H1 (cell line): ENCODE results near the gene CHSY1. TPM values are rescaled to one million over a fixed set of nuclear protein-coding genes. Genes with fewer than 3 reads are reported as not detected.

Source experiments
- CTCF ChIA-PET: fragments of 300-600 bp; sonication (Branson Sonifier 250); formaldehyde crosslinking; loops from one replicate; lab custom pipeline; 2021; ENCODE audit not compliant: partially characterized antibody; lab: Charles Lee
- POLR2A ChIA-PET: fragments of 300-600 bp; sonication (Branson Sonifier 250); formaldehyde crosslinking; loops from one replicate; lab custom pipeline; 2021; ENCODE audit warnings: inconsistent platforms; ENCODE audit not compliant: partially characterized antibody; lab: Charles Lee
- DNase-seq, 2 experiments: peaks; one replicate each; pipeline versions ENCODE4 v3.0.0 to v3.0.0-alpha.2; 2010 to 2022; ENCODE audit warnings: low spot score in 2 of 2, low read depth in 1 of 2, mixed read lengths in 1 of 2
- FAIRE-seq: peaks from 2 replicates; lab custom pipeline; 2011; peaks lifted over from hg19 to GRCh38; lab: Jason Lieb, UNC
- H2AFZ ChIP-seq: 2 replicates; pipeline ENCODE4 v1.8.1; 2012; ENCODE audit warnings: low read length, inconsistent platforms
- H2AK5ac ChIP-seq: 2 replicates; pipeline ENCODE4 v1.6.1; 2013; ENCODE audit warnings: low read depth, low read length
- H2BK120ac ChIP-seq: replicated peaks from 2 replicates; pipeline ENCODE3; 2013; ENCODE audit warnings: low read depth, low read length, inconsistent platforms
- H2BK12ac ChIP-seq: 2 replicates; pipeline ENCODE4 v1.6.1; 2013; ENCODE audit warnings: low read depth, low read length
- H2BK15ac ChIP-seq: 2 replicates; pipeline ENCODE4 v1.6.1; 2013; ENCODE audit warnings: low read length
- H2BK20ac ChIP-seq: 2 replicates; pipeline ENCODE4 v1.6.1; 2013; ENCODE audit warnings: low read length
- H2BK5ac ChIP-seq: 2 replicates; pipeline ENCODE4 v1.6.1; 2013; ENCODE audit warnings: low read depth, low read length
- H3K14ac ChIP-seq: 2 replicates; pipeline ENCODE4 v1.6.1; 2013; ENCODE audit warnings: inconsistent platforms; ENCODE audit not compliant: insufficient read length
- H3K18ac ChIP-seq: 2 replicates; pipeline ENCODE4 v1.6.1; 2013; ENCODE audit warnings: low read length; ENCODE audit errors: extremely low read depth
- H3K23ac ChIP-seq: 2 replicates; pipeline ENCODE4 v1.6.1; 2013; ENCODE audit warnings: inconsistent platforms; ENCODE audit not compliant: insufficient read length
- H3K23me2 ChIP-seq: 2 replicates; pipeline ENCODE4 v1.6.1; 2013; ENCODE audit warnings: low read depth, low read length
- H3K27ac ChIP-seq: 2 replicates; pipeline ENCODE4 v1.6.1; 2011; ENCODE audit warnings: low read depth, low read length, inconsistent platforms
- H3K27me3 ChIP-seq, 4 experiments: replicated peaks in 1 of 4; 1 replicate in 1 of 4; 2 replicates in 3 of 4; pipeline versions ENCODE4 v1.6.1 to v1.8.1; 2011 to 2013; ENCODE audit warnings: low read length in 3 of 4, mild to moderate bottlenecking in 3 of 4, inconsistent platforms in 2 of 4, mixed read lengths in 2 of 4, moderate library complexity in 1 of 4; ENCODE audit not compliant: control insufficient read depth in 3 of 4, insufficient read depth in 3 of 4; ENCODE audit errors: extremely low read depth in 1 of 4
- H3K36me3 ChIP-seq, 4 experiments: 2 replicates each; pipeline versions ENCODE4 v1.6.1 to v1.8.1; 2011 to 2013; ENCODE audit warnings: mild to moderate bottlenecking in 4 of 4, low read length in 3 of 4, moderate library complexity in 2 of 4, control low read depth in 1 of 4, inconsistent platforms in 1 of 4; ENCODE audit not compliant: insufficient read depth in 4 of 4, control insufficient read depth in 2 of 4
- H3K4ac ChIP-seq: replicated peaks from 2 replicates; pipeline ENCODE3; 2013; ENCODE audit warnings: low read length, low read depth, mixed read lengths, inconsistent platforms; ENCODE audit not compliant: insufficient read length
- H3K4me1 ChIP-seq, 4 experiments: replicated peaks in 1 of 4; 1 replicate in 1 of 4; 2 replicates in 3 of 4; pipeline versions ENCODE4 v1.6.1 to v1.8.1; 2011 to 2013; ENCODE audit warnings: low read length in 3 of 4, inconsistent platforms in 2 of 4, mixed read lengths in 1 of 4; ENCODE audit not compliant: insufficient read depth in 4 of 4, control insufficient read depth in 3 of 4
- H3K4me2 ChIP-seq, 2 experiments: 2 replicates each; pipeline versions ENCODE4 v1.6.1 to v1.8.1; 2011 to 2013; ENCODE audit warnings: low read depth in 2 of 2, low read length in 2 of 2, control low read depth in 1 of 2, inconsistent platforms in 1 of 2, mild to moderate bottlenecking in 1 of 2; ENCODE audit not compliant: insufficient read depth in 1 of 2
- H3K4me3 ChIP-seq, 4 experiments: fragments of 200-600, 300-600 bp in 1 of 4; sonication (generic), shearing (Covaris generic), sonication (Bioruptor Twin) in 1 of 4; 2 replicates each; pipeline versions ENCODE4 v1.5.1 to v1.8.1; 2011 to 2016; ENCODE audit warnings: low read length in 4 of 4, low read depth in 3 of 4, control low read depth in 2 of 4, inconsistent platforms in 2 of 4, mild to moderate bottlenecking in 2 of 4, mixed read lengths in 1 of 4, moderate library complexity in 1 of 4; ENCODE audit not compliant: insufficient read depth in 2 of 4; ENCODE audit errors: extremely low read depth in 1 of 4
- H3K56ac ChIP-seq: replicated peaks from 2 replicates; pipeline ENCODE3; 2013; ENCODE audit warnings: low read depth, mild to moderate bottlenecking, mixed read lengths, low read length, inconsistent platforms; ENCODE audit not compliant: insufficient read length
- H3K79me1 ChIP-seq: 2 replicates; pipeline ENCODE4 v1.6.1; 2013; ENCODE audit warnings: low read depth, low read length, control low read depth
- H3K79me2 ChIP-seq, 2 experiments: 2 replicates each; pipeline versions ENCODE4 v1.6.1 to v1.8.1; 2012 to 2013; ENCODE audit warnings: low read length in 2 of 2, mild to moderate bottlenecking in 2 of 2, inconsistent platforms in 1 of 2; ENCODE audit not compliant: insufficient read depth in 2 of 2, control insufficient read depth in 1 of 2
- H3K9ac ChIP-seq, 4 experiments: replicated peaks in 1 of 4; 1 replicate in 1 of 4; 2 replicates in 3 of 4; pipeline versions ENCODE4 v1.6.1 to v1.8.1; 2011 to 2013; ENCODE audit warnings: low read depth in 3 of 4, low read length in 3 of 4, control low read depth in 2 of 4, mild to moderate bottlenecking in 2 of 4, moderate library complexity in 2 of 4, inconsistent platforms in 1 of 4; ENCODE audit errors: extremely low read depth in 1 of 4
- H3K9me3 ChIP-seq, 2 experiments: 2 replicates each; pipeline versions ENCODE4 v1.6.1 to v1.8.1; 2012 to 2013; ENCODE audit warnings: mild to moderate bottlenecking in 2 of 2, moderate library complexity in 2 of 2, control low read depth in 1 of 2, inconsistent platforms in 1 of 2, low read depth in 1 of 2, low read length in 1 of 2, mixed read lengths in 1 of 2; ENCODE audit not compliant: insufficient read depth in 2 of 2
- H4K20me1 ChIP-seq, 2 experiments: replicated peaks in 1 of 2; 2 replicates each; pipeline versions ENCODE3 to v1.8.1; 2011 to 2013; ENCODE audit warnings: inconsistent platforms in 2 of 2, low read length in 2 of 2, mild to moderate bottlenecking in 1 of 2; ENCODE audit not compliant: insufficient read depth in 2 of 2, control insufficient read depth in 1 of 2
- H4K5ac ChIP-seq: 2 replicates; pipeline ENCODE4 v1.6.1; 2013; ENCODE audit warnings: low read length, low read depth, mixed read lengths, inconsistent platforms; ENCODE audit not compliant: insufficient read length
- H4K8ac ChIP-seq: 2 replicates; pipeline ENCODE4 v1.8.0; 2013; ENCODE audit warnings: mild to moderate bottlenecking, moderate library complexity, low read length, inconsistent platforms; ENCODE audit not compliant: insufficient read depth; ENCODE audit errors: extremely low read depth
- H4K91ac ChIP-seq: replicated peaks from 2 replicates; pipeline ENCODE3; 2013; ENCODE audit warnings: low read length, mixed read lengths, inconsistent platforms; ENCODE audit not compliant: insufficient read length
- ASH2L ChIP-seq: fragments of 200-600, 300-600 bp; sonication (generic); IDR thresholded peaks from one replicate; pipeline ENCODE4 v1.7.1; 2017; ENCODE audit warnings: low read length
- CTBP2 ChIP-seq: IDR thresholded peaks from 2 replicates; pipeline ENCODE4 v1.7.0; 2011; ENCODE audit warnings: borderline replicate concordance, mild to moderate bottlenecking, moderate library complexity, mixed read lengths, low read length; ENCODE audit not compliant: insufficient read depth, insufficient read length
- GABPA ChIP-seq: IDR thresholded peaks from 2 replicates; pipeline ENCODE4 v1.6.1; 2011; ENCODE audit warnings: mild to moderate bottlenecking, low read length, moderate library complexity, borderline replicate concordance; ENCODE audit not compliant: insufficient read depth
- NRF1 ChIP-seq: IDR thresholded peaks from 2 replicates; pipeline ENCODE4 v1.6.1; 2011; ENCODE audit warnings: mild to moderate bottlenecking, low read depth, low read length, improper control_type of control experiment
- RBBP5 ChIP-seq: IDR thresholded peaks from 2 replicates; pipeline ENCODE4 v1.7.1; 2012; ENCODE audit warnings: low read depth, mild to moderate bottlenecking, inconsistent platforms, low read length, moderate library complexity, borderline replicate concordance
- RFX5 ChIP-seq: IDR thresholded peaks from 2 replicates; pipeline ENCODE4 v1.6.1; 2011; ENCODE audit warnings: low read depth, low read length, improper control_type of control experiment, borderline replicate concordance
- SAP30 ChIP-seq: fragments of 300-600 bp; sonication (generic); IDR thresholded peaks from 2 replicates; pipeline ENCODE4 v1.7.1; 2012; ENCODE audit warnings: low read length, moderate library complexity, mild to moderate bottlenecking, inconsistent platforms; ENCODE audit not compliant: insufficient read depth, insufficient replicate concordance
- WGBS, 2 experiments: shearing (Covaris generic) in 1 of 2; methylation state at CpG; one replicate each; pipeline versions ENCODE4 v1.1.6 to v1.1.7; 2013 to 2015; ENCODE audit warnings: low lambda C conversion rate in 2 of 2, mixed read lengths in 2 of 2, inconsistent platforms in 1 of 2, low coverage in 1 of 2, missing lambda C conversion rate in 1 of 2; ENCODE audit not compliant: insufficient replicate concordance in 2 of 2, insufficient coverage in 1 of 2, insufficient read length in 1 of 2; ENCODE audit errors: extremely low coverage in 1 of 2, missing lambda C conversion rate in 1 of 2; 5-methylcytosine and 5-hydroxymethylcytosine counted together
- polyA plus RNA-seq, 7 experiments: library from polyadenylated mRNA; depleted of rRNA in 3 of 7; stranded (reverse) in 5 of 7; unstranded in 2 of 7; fragments of >200 nt in 5 of 7; fragments of 200-250 nt in 2 of 7; gene quantifications; 1 replicate in 5 of 7; 2 replicates in 1 of 7; 4 replicates in 1 of 7; pipeline versions ENCODE4 v1.2.1 to v1.2.3, GENCODE V29; 2011 to 2013; ENCODE audit warnings: missing spikeins in 2 of 7, mixed read lengths in 2 of 7
- total RNA-seq: library from RNA; stranded (reverse); fragmentation: NEBNext Ultra II Directional; extraction: Animal tissue kit (Norgen Biotek cat#: 25700); gene quantifications from 2 replicates; pipeline ENCODE4 v1.2.1, GENCODE V29; 2021
- TF ChIP-seq, protein P1 (sequence below): IDR thresholded peaks from 2 replicates; pipeline ENCODE4 v1.6.1; 2012; ENCODE audit warnings: low read length, inconsistent platforms
- TF ChIP-seq, protein P2 (sequence below): IDR thresholded peaks from 2 replicates; pipeline ENCODE4 v1.6.1; 2012; ENCODE audit warnings: inconsistent platforms

Gene CHSY1
- total and polyA plus RNA-seq, 2 of the 8 experiments (the other 6 are each of a cell fraction or from before 2014, with no cell fraction given) = 24.9 to 60.7 TPM

DNA sequence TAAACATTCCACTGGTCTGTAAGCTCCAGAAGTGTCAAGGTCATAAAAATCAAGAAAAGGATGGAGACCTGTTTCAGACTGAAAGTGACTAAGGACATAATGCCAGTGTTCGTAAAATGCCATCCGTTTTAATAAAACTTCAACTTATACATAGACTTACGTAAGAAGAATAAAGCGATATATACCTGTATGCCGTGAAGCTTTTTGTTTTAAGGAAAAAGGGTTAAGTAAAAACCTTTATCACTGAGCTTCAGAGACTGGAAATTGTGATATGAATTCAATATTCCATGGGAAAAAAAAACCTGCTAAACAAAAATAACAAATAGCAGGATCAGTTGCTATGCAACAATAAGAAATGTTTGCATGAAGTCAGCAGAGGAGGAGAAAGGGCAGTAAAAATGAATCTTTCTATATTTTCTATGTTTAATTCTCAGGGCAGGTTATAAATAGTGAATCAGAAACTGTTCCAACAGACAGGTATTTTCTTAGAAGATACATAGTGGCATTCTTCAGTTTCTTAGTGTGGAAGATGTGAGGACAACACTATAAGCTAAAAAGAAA is 42.5 kb downstream of the CHSY1 start:
- no peak overlapping the region for H3K27ac ChIP-seq
- H3K79me2 ChIP-seq = peaks cover 3 to 98% of the 10 kb centered on the region in 2 experiments
- H3K4me2 ChIP-seq = no peak overlapping the region
- H2BK20ac ChIP-seq = no peak overlapping the region
- no peaks in the 10 kb centered on the region for H3K23me2 ChIP-seq
- H2BK12ac ChIP-seq = no peak overlapping the region
- H3K56ac ChIP-seq = no peak overlapping the region
- no peak overlapping the region for H3K23ac ChIP-seq
- H4K91ac ChIP-seq = no peak overlapping the region
- POLR2A ChIA-PET = interaction anchor here (1.5 kb wide), 1 partner anchor 15 kb away, joined by 3 read pairs; no protein-coding TSS in a partner anchor
- peaks cover 2% of the 10 kb centered on the region; the same call in 1 of the 2 replicates for H3K79me1 ChIP-seq
- no peak overlapping the region for H2BK120ac ChIP-seq
- no peak overlapping the region for H2AFZ ChIP-seq
- no peak overlapping the region for H2BK5ac ChIP-seq
- H3K14ac ChIP-seq = no peak overlapping the region
- CTCF ChIA-PET = interaction anchor here (0.6 to 1.1 kb wide), 2 partner anchors 12 to 317 kb away, joined by 3 read pairs; no protein-coding TSS in a partner anchor
- H2AK5ac ChIP-seq = no peak overlapping the region
- peaks cover 10 to 17% of the 10 kb centered on the region in 2 experiments for H4K20me1 ChIP-seq
- H3K9ac ChIP-seq = no peak overlapping the region
- H3K9me3 ChIP-seq = no peaks in the 10 kb centered on the region
- no peak overlapping the region for H3K4ac ChIP-seq
- peaks cover 0 to 2% (median 0%) of the 10 kb centered on the region in 4 experiments; a peak in 1 of 7 replicates for H3K4me1 ChIP-seq
- FAIRE-seq (no peak), DNase-seq (no peak)
- no peak overlapping the region for H3K4me3 ChIP-seq
- no peak overlapping the region for H4K8ac ChIP-seq
- H3K18ac ChIP-seq = no peak overlapping the region
- H2BK15ac ChIP-seq = no peak overlapping the region
- whole genome bisulfite sequencing, 2 experiments = 89% methylated on average over 5 of the region's 5 CpGs; no CpG with 5 or more reads in 1 of the 2 experiments
- H3K27me3 ChIP-seq = no peaks in the 10 kb centered on the region
- H4K5ac ChIP-seq = no peak overlapping the region
- H3K36me3 ChIP-seq = no peaks in the 10 kb centered on the region
- no peak for TF ChIP-seq SAP30
- TF ChIP-seq RFX5 = no peak
- TF ChIP-seq, protein P1, sequence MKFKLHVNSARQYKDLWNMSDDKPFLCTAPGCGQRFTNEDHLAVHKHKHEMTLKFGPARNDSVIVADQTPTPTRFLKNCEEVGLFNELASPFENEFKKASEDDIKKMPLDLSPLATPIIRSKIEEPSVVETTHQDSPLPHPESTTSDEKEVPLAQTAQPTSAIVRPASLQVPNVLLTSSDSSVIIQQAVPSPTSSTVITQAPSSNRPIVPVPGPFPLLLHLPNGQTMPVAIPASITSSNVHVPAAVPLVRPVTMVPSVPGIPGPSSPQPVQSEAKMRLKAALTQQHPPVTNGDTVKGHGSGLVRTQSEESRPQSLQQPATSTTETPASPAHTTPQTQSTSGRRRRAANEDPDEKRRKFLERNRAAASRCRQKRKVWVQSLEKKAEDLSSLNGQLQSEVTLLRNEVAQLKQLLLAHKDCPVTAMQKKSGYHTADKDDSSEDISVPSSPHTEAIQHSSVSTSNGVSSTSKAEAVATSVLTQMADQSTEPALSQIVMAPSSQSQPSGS = no peak
- TF ChIP-seq GABPA = no peak
- TF ChIP-seq CTBP2 = no peak
- TF ChIP-seq RBBP5 = no peak
- TF ChIP-seq, protein P2, sequence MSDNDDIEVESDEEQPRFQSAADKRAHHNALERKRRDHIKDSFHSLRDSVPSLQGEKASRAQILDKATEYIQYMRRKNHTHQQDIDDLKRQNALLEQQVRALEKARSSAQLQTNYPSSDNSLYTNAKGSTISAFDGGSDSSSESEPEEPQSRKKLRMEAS = no peak
- no peak for TF ChIP-seq NRF1
- TF ChIP-seq ASH2L = no peak
